WTC11 (cell line): Measurements from ENCODE around the gene TKT.

Experiments used
- ATF6 ChIP-seq: sonication (generic); formaldehyde crosslinking; IDR thresholded peaks from 2 replicates; pipeline ENCODE4 v1.8.1; 2023; ENCODE audit warnings: mild to moderate bottlenecking, missing genetic modification reagents
- ETV6 ChIP-seq: sonication (generic); formaldehyde crosslinking; IDR thresholded peaks from 2 replicates; pipeline ENCODE4 v1.8.1; 2022; ENCODE audit warnings: mild to moderate bottlenecking, missing genetic modification reagents
- FOXJ3 ChIP-seq: sonication (generic); formaldehyde crosslinking; IDR thresholded peaks from 2 replicates; pipeline ENCODE4 v1.9.0; 2021; ENCODE audit warnings: missing genetic modification reagents, mild to moderate bottlenecking, borderline replicate concordance
- MAX ChIP-seq: sonication (generic); formaldehyde crosslinking; IDR thresholded peaks from 2 replicates; pipeline ENCODE4 v1.8.0; 2022; ENCODE audit warnings: mild to moderate bottlenecking, missing genetic modification reagents
- MXD4 ChIP-seq: fragments of 250-450 bp; sonication (Bioruptor Pico); IDR thresholded peaks from 2 replicates; pipeline ENCODE4 v1.8.0; 2021; ENCODE audit warnings: mild to moderate bottlenecking, moderate library complexity, borderline replicate concordance
- SMAD3 ChIP-seq: sonication (generic); formaldehyde crosslinking; IDR thresholded peaks from 2 replicates; pipeline ENCODE4 v1.8.0; 2022; ENCODE audit warnings: missing genetic modification reagents, mild to moderate bottlenecking, borderline replicate concordance
- SP1 ChIP-seq: sonication (generic); formaldehyde crosslinking; conservative IDR thresholded peaks from 2 replicates; pipeline ENCODE4 v1.8.1; 2022; ENCODE audit warnings: missing genetic modification reagents
- TCF7 ChIP-seq: sonication (generic); formaldehyde crosslinking; IDR thresholded peaks from 2 replicates; pipeline ENCODE4 v1.8.0; 2022; ENCODE audit warnings: mild to moderate bottlenecking, low read depth, missing genetic modification reagents, moderate library complexity
- USF1 ChIP-seq: sonication (generic); formaldehyde crosslinking; IDR thresholded peaks from 2 replicates; pipeline ENCODE4 v1.8.0; 2022; ENCODE audit warnings: mild to moderate bottlenecking, missing genetic modification reagents
- ZBTB21 ChIP-seq: sonication (generic); formaldehyde crosslinking; IDR thresholded peaks from 2 replicates; pipeline ENCODE4 v1.8.1; 2023; ENCODE audit warnings: mild to moderate bottlenecking, missing genetic modification reagents, borderline replicate concordance
- ZBTB43 ChIP-seq: sonication (generic); formaldehyde crosslinking; IDR thresholded peaks from 2 replicates; pipeline ENCODE4 v1.8.1; 2023; ENCODE audit warnings: mild to moderate bottlenecking, missing genetic modification reagents
- TF ChIP-seq, protein P1 (sequence below): fragments of 200-600 bp; IDR thresholded peaks from 2 replicates; pipeline ENCODE4 v1.8.0; 2022; ENCODE audit warnings: antibody characterized with exemption
- TF ChIP-seq, protein P2 (sequence below): sonication (generic); formaldehyde crosslinking; IDR thresholded peaks from 2 replicates; pipeline ENCODE4 v1.8.1; 2023; ENCODE audit warnings: mild to moderate bottlenecking, missing genetic modification reagents, moderate library complexity

DNA sequence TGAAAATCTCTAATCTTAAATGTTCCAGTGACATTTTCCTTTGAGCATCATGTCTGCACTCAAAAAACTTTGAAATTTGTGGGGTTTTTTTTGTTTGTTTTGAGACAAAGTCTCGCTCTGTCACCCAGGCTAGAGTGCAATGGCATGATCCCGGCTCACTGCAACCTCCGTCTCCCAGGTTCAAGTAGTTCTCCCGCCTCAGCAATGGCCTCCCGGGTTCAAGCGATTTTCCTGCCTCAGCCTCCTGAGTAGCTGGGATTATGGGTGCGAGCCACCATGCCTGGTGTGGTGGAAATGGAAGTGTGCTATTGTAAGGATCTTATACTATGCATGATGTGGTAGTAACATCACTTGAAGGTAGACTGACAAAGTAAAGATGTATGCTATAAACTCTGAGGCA, 42.5 kb downstream of the TKT start:
- TF ChIP-seq MAX (no peak), FOXJ3 (CRISPR knock-in tag) (no peak), ETV6 (CRISPR knock-in tag) (no peak), ATF6 (CRISPR knock-in tag) (no peak), TCF7 (CRISPR knock-in tag) (no peak), ZBTB43 (CRISPR knock-in tag) (no peak), ZBTB21 (no peak), USF1 (no peak), SP1 (CRISPR knock-in tag) (no peak), SMAD3 (no peak), MXD4 (CRISPR knock-in tag) (no peak)
- TF ChIP-seq, protein P1, sequence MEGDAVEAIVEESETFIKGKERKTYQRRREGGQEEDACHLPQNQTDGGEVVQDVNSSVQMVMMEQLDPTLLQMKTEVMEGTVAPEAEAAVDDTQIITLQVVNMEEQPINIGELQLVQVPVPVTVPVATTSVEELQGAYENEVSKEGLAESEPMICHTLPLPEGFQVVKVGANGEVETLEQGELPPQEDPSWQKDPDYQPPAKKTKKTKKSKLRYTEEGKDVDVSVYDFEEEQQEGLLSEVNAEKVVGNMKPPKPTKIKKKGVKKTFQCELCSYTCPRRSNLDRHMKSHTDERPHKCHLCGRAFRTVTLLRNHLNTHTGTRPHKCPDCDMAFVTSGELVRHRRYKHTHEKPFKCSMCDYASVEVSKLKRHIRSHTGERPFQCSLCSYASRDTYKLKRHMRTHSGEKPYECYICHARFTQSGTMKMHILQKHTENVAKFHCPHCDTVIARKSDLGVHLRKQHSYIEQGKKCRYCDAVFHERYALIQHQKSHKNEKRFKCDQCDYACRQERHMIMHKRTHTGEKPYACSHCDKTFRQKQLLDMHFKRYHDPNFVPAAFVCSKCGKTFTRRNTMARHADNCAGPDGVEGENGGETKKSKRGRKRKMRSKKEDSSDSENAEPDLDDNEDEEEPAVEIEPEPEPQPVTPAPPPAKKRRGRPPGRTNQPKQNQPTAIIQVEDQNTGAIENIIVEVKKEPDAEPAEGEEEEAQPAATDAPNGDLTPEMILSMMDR = no peak
- TF ChIP-seq, protein P2, sequence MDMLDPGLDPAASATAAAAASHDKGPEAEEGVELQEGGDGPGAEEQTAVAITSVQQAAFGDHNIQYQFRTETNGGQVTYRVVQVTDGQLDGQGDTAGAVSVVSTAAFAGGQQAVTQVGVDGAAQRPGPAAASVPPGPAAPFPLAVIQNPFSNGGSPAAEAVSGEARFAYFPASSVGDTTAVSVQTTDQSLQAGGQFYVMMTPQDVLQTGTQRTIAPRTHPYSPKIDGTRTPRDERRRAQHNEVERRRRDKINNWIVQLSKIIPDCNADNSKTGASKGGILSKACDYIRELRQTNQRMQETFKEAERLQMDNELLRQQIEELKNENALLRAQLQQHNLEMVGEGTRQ = no peak
